Stimulated activated naive CD8-positive, alpha-beta T cell treated with anti-CD3 and anti-CD28 coated beads, Interleukin-15, Interleukin-2, amounts not matched to agents 100 ng/mL and 50 ng/mL, for 24 hours (primary cell): ENCODE results near the gene IFRD1.
"Not testable (repeated sequence)": the region's sequence is repeated elsewhere in the genome, so short reads cannot be mapped to it uniquely, and the experiment has no call there.

Experiments used
- H3K27ac Mint-ChIP-seq: one replicate; pipeline ENCODE4 v1.8.0; 2021; ENCODE audit warnings: mild to moderate bottlenecking, mixed read lengths
- H3K27me3 Mint-ChIP-seq: one replicate; pipeline ENCODE4 v1.8.0; 2021; ENCODE audit warnings: mixed read lengths
- H3K36me3 Mint-ChIP-seq: one replicate; pipeline ENCODE4 v1.8.0; 2021; ENCODE audit warnings: low read depth, mixed read lengths
- H3K4me1 Mint-ChIP-seq: one replicate; pipeline ENCODE4 v1.8.0; 2021; ENCODE audit warnings: low read depth, mixed read lengths
- H3K4me3 Mint-ChIP-seq: one replicate; pipeline ENCODE4 v1.8.0; 2021; ENCODE audit warnings: mild to moderate bottlenecking, mixed read lengths
- H3K9me3 Mint-ChIP-seq: one replicate; pipeline ENCODE4 v1.8.0; 2021; ENCODE audit warnings: mixed read lengths

IFRD1 gene

GRCh38 chr7:112452102-112452888 lies 2.0 kb downstream of the IFRD1 start:
- H3K27ac Mint-ChIP-seq, result peak overlapping the region; percentile 76

GRCh38 chr7:112453505-112454171 lies 3.4 kb downstream of the IFRD1 start:
- no peaks in the 10 kb centered on the region for H3K9me3 Mint-ChIP-seq
- peaks cover 47% of the 10 kb centered on the region for H3K36me3 Mint-ChIP-seq
- H3K4me1 Mint-ChIP-seq, result peaks cover 40% of the 10 kb centered on the region
- H3K4me3 Mint-ChIP-seq, result peak overlapping the region; percentile 48
- H3K27ac Mint-ChIP-seq, result no peak overlapping the region
- H3K27me3 Mint-ChIP-seq, result no peaks in the 10 kb centered on the region

More at GRCh38 chr7:112452102-112452888, 2.0 kb downstream of the IFRD1 start:
- Mint-ChIP-seq H3K4me1 (peaks cover 47% of the 10 kb centered on the region), H3K9me3 (no peaks in the 10 kb centered on the region), H3K27me3 (no peaks in the 10 kb centered on the region), H3K36me3 (peaks cover 37% of the 10 kb centered on the region), H3K4me3 (peak overlapping the region; percentile 97)

DNA sequence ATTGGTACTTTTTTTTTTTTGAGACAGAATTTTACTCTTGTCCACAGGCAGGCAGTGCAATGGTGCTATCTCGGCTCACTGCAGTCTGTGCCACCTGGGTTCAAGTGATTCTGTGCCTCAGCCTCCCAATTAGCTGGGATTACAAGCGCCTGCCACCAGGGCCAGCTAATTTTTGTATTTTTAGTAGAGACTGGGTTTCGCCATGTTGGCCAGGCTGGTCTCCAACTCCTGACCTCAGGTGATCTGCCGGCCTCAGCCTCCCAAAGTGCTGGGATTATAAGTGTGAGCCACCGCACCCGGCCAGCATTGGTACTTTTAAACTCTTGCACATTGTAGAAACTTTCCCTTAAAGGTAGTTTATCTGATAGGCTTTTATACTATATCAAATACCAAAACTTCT lies 3.9 kb downstream of the IFRD1 start:
- Mint-ChIP-seq H3K4me1 (peaks cover 35% of the 10 kb centered on the region), H3K4me3 (peak overlapping the region; percentile 31), H3K36me3 (peaks cover 53% of the 10 kb centered on the region)
- not testable (repeated sequence) for H3K27me3 Mint-ChIP-seq, H3K9me3 Mint-ChIP-seq, H3K27ac Mint-ChIP-seq

DNA sequence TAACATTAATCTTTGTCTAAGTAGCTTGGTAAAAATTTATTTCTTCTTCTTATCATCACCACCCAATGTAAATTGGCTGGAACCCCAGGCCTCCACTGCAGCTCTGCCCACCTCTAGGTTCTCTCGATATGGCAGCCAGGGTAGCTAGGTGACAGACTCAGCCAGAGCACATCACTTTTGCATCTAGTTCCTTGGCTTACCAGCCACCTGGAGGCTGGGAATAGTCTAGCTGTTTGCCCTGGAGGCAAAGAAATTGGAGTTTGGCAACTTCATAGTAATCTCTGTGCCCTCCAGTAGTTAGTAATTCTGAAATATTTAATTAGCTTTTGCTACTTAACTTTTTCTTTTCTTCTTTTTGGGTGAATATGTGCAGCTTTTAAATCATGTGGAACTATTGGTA lies 9.4 kb downstream of the IFRD1 start:
- no peaks in the 10 kb centered on the region for H3K9me3 Mint-ChIP-seq
- no peak overlapping the region for H3K27ac Mint-ChIP-seq
- peaks cover 3% of the 10 kb centered on the region for H3K4me1 Mint-ChIP-seq
- H3K4me3 Mint-ChIP-seq, result no peak overlapping the region
- H3K27me3 Mint-ChIP-seq, result no peaks in the 10 kb centered on the region
- peaks cover 84% of the 10 kb centered on the region for H3K36me3 Mint-ChIP-seq

DNA sequence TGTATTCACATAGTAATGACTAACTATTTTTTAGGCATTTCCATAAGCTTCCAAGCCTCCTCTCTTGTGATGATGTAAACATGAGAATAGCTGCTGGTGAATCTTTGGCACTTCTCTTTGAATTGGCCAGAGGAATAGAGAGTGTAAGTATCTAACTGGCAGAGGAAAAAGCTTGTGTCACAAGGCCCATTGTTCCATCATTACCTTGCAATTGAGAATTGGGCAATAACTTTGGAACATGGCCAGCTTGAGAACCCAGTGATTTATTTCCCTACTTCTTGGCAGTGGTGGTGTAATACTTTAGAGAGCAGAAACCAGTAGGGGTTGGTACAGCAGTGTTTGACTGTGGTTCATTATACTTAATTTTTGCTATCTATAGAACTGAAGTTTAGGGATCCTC lies 12.0 kb downstream of the IFRD1 start:
- Mint-ChIP-seq H3K27me3 (no peaks in the 10 kb centered on the region), H3K36me3 (peaks cover 82% of the 10 kb centered on the region), H3K4me3 (no peak overlapping the region), H3K9me3 (no peaks in the 10 kb centered on the region), H3K4me1 (no peaks in the 10 kb centered on the region), H3K27ac (no peak overlapping the region)

GRCh38 chr7:112467867-112468266 lies 17.6 kb downstream of the IFRD1 start:
- no peak overlapping the region for H3K4me3 Mint-ChIP-seq

DNA sequence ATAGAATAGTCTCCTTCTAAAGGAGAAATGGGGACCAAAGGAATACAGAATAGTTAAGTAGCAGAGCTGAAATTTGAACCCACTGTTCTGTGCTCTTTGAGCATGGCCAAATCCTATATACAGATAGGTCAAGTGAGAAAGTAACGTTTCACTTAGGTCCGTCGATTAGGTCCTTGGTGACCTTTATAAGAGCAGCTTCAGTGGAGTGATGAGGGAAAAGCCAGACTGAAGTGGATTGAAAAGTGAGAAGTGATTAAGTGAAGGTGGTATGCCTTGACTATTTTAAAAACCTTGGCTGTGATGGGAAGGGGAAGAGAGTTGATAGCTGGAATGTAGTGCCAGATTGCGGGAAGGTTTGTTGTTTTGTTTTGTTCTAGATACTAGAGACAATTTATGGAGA lies 19.9 kb downstream of the IFRD1 start:
- Mint-ChIP-seq H3K4me1 (no peaks in the 10 kb centered on the region), H3K4me3 (no peak overlapping the region), H3K27me3 (no peaks in the 10 kb centered on the region), H3K9me3 (no peaks in the 10 kb centered on the region), H3K27ac (no peak overlapping the region), H3K36me3 (peaks cover 77% of the 10 kb centered on the region)

More at GRCh38 chr7:112467867-112468266, 17.6 kb downstream of the IFRD1 start:
- no peaks in the 10 kb centered on the region for H3K27me3 Mint-ChIP-seq
- no peak overlapping the region for H3K27ac Mint-ChIP-seq
- no peaks in the 10 kb centered on the region for H3K4me1 Mint-ChIP-seq
- peaks cover 79% of the 10 kb centered on the region for H3K36me3 Mint-ChIP-seq
- no peaks in the 10 kb centered on the region for H3K9me3 Mint-ChIP-seq

DNA sequence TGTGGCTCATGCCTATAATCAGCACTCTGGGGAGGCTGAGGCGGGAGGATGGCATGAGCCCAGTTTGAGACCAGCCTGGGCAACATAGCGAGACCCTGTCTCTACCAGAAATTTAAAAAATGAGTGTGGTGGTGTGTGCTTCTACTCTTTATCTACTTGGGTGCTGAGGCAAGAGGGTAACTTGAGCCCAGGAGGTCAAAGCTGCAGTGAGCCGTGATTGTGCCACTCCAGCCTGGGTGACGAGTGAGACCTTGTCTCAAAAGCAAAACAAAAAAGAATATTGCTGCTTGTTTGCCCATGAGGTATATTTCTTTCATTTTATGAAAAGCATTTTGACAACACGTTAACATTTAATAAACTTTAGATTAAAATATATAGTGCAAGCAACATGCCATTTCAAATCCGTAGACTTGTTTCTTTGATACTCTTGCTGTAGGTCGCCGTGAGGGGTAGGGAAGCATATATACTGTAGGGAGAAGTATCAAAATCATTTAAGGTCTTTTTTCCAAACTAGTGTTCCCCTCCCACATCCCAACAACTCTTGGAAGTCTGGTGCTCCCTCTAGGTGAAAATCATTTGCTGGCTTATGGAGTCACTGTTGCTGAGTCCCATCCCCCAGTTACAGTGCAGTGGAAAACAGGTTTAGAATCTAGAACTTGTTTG lies 26.3 kb downstream of the IFRD1 start:
- no peaks in the 10 kb centered on the region for H3K27me3 Mint-ChIP-seq
- no peak overlapping the region for H3K27ac Mint-ChIP-seq
- no peaks in the 10 kb centered on the region for H3K9me3 Mint-ChIP-seq
- no peaks in the 10 kb centered on the region for H3K4me1 Mint-ChIP-seq
- peaks cover 71% of the 10 kb centered on the region for H3K36me3 Mint-ChIP-seq
- no peak overlapping the region for H3K4me3 Mint-ChIP-seq

- no peaks in the 10 kb centered on the region for H3K27me3 Mint-ChIP-seq
- no peak overlapping the region for H3K27ac Mint-ChIP-seq
- peaks cover 6% of the 10 kb centered on the region for H3K4me1 Mint-ChIP-seq
- H3K36me3 Mint-ChIP-seq, result peaks cover 31% of the 10 kb centered on the region
- H3K4me3 Mint-ChIP-seq, result no peak overlapping the region
- H3K9me3 Mint-ChIP-seq, result no peaks in the 10 kb centered on the region
These were observed 31.0 kb downstream of the IFRD1 start for GRCh38 chr7:112481121-112481736.

DNA sequence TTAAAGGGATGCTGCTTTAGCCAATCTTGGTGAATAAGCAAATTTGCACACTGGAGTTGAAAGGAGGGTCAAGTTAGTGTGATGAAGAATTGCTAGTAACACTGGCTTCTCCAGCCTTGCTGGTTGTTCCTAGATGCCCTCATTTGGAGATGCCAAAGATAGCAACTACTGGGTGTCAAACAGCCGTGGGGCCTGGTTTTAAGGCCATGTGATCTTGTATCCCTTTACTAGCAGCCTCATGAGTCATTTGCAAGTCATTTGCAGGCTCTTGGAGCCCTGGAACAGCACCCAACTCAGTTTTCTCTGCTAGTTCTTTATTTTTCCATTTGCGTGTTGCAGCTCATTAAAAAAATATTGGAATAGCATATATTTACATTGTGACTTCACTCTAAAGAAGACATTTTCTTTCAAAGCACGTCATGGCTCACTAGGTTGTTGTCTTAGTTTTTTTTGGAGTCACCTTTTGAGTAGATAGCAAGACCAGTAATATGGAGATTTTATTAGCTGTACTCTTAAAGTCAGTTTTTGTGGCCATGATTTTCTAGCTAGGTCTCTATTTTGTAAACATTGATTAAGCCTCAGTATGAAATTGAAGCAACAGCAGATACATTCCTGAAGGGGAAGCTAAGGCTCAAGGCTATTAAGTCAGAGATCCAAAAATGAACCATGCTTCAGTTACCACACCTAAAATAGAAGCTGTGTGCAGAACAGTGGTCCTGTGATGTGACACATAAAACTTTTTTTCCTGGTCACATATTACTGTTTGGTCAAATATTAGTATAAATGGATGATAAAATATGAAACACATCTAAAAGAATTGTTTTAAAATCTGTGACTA lies 31.8 kb downstream of the IFRD1 start:
- peaks cover 26% of the 10 kb centered on the region for H3K36me3 Mint-ChIP-seq
- no peaks in the 10 kb centered on the region for H3K27me3 Mint-ChIP-seq
- H3K4me3 Mint-ChIP-seq, result no peak overlapping the region
- H3K27ac Mint-ChIP-seq, result no peak overlapping the region
- no peaks in the 10 kb centered on the region for H3K9me3 Mint-ChIP-seq
- H3K4me1 Mint-ChIP-seq, result peaks cover 6% of the 10 kb centered on the region

- Mint-ChIP-seq H3K4me3 (no peak overlapping the region), H3K27me3 (no peaks in the 10 kb centered on the region), H3K4me1 (peaks cover 6% of the 10 kb centered on the region), H3K9me3 (no peaks in the 10 kb centered on the region), H3K27ac (peak overlapping the region; percentile 34), H3K36me3 (peaks cover 5% of the 10 kb centered on the region)
These were observed 34.5 kb downstream of the IFRD1 start for GRCh38 chr7:112484671-112485167.

DNA sequence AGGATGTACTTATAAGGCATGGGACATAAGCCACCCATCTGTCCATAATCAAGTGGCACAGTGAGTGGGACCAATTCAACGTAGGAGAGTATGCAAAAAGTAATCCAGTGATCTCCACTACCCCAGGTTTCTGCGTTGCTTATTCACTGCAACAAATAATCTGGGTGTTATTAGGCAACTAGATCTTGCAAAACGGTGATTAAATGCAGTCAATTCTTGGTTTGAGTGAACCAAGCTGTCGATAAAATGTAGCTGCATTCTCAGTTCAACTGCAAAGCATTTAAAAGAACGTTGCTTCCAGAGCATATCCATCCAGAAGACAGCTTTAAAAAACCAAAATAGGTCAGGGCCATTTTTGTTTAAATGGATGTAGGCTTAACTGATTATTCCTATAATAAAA lies 35.5 kb downstream of the IFRD1 start:
- Mint-ChIP-seq H3K36me3 (peaks cover 5% of the 10 kb centered on the region), H3K4me3 (no peak overlapping the region), H3K4me1 (peaks cover 6% of the 10 kb centered on the region), H3K27me3 (no peaks in the 10 kb centered on the region), H3K9me3 (no peaks in the 10 kb centered on the region), H3K27ac (no peak overlapping the region)

DNA sequence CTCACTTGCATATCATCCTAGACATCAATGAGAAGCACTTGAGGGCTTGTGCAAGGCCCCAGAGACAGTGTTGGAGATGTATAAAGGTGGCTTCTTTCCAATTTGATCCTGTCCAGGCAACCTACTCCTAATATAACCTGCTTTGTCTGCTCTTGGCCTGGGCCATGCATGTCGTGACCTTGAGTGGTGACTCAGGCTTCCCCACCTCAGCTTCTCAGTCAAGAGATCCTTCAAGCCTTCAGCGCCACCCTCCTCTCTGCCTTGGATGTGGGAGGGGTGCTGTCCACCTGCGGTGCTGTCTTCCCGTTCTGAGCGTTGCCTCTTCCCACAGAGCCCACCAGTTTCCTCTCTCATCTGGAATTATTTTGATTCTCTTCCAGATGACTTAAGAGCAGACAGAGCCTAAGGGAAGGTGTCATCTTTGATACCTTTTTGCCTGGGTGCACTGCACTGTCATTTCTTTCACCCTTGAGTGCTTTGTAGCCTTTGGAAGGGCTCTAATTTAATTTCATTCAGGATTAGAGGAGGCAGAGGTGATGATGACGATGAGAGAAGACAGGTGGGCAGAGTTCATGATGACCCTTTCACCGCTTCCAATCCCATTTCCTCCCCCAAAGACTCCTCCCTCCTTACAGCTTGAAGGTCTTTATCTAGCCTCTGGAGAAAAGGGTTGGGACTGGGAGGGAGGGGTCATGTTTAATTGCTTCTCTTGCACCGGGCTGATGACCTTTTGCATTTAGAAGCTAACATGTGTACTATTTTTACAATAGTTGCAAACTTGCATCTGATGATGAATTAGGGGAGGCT lies 37.4 kb downstream of the IFRD1 start:
- Mint-ChIP-seq H3K27me3 (no peaks in the 10 kb centered on the region), H3K4me1 (peaks cover 6% of the 10 kb centered on the region), H3K4me3 (no peak overlapping the region), H3K36me3 (peaks cover 5% of the 10 kb centered on the region), H3K9me3 (no peaks in the 10 kb centered on the region), H3K27ac (no peak overlapping the region)

GRCh38 chr7:112488264-112488552 lies 37.9 kb downstream of the IFRD1 start:
- no peaks in the 10 kb centered on the region for H3K27me3 Mint-ChIP-seq
- peaks cover 6% of the 10 kb centered on the region for H3K4me1 Mint-ChIP-seq
- H3K4me3 Mint-ChIP-seq, result no peak overlapping the region
- no peaks in the 10 kb centered on the region for H3K9me3 Mint-ChIP-seq
- H3K27ac Mint-ChIP-seq, result no peak overlapping the region
- peaks cover 5% of the 10 kb centered on the region for H3K36me3 Mint-ChIP-seq
